Stimulated activated naive CD4-positive, alpha-beta T cell (primary cell): ENCODE results near the gene METTL26.
A peak's percentile ranks its signal among the peaks of the same experiment; 100 is the strongest.

Source experiments
- DNase-seq, 6 experiments: peaks; one replicate each; lab custom pipeline; 2025; lab: John Stamatoyannopoulos, UW

METTL26 gene

GRCh38 chr16:595942-596735 is 40.0 kb downstream of the METTL26 start:
- DNase-seq, result no peak

GRCh38 chr16:595094-595528 is 41.0 kb downstream of the METTL26 start:
- DNase-seq, result no peak

GRCh38 chr16:593807-594206 is 42.3 kb downstream of the METTL26 start:
- no peak for DNase-seq

- DNase-seq, result no peak
Observed at GRCh38 chr16:593406-593805, 42.7 kb downstream of the METTL26 start.

- no peak for DNase-seq
Observed at GRCh38 chr16:592518-593306, 43.4 kb downstream of the METTL26 start.

- no peak for DNase-seq
Observed at GRCh38 chr16:591892-592517, 44.1 kb downstream of the METTL26 start.

GRCh38 chr16:591231-591630 is 44.9 kb downstream of the METTL26 start:
- no peak for DNase-seq

- no peak for DNase-seq
Observed at GRCh38 chr16:590815-591200, 45.3 kb downstream of the METTL26 start.

GRCh38 chr16:590188-590814 is 45.8 kb downstream of the METTL26 start:
- peak in 2 of 6 experiments; percentile 41 to 42 for DNase-seq

- peak; percentile 98 to 100 (median 99) for DNase-seq
Observed at GRCh38 chr16:589658-590187, 46.4 kb downstream of the METTL26 start, which contains the start of gene RAB40C. Gene RAB40C (plus strand): TSS chr16:590066. CDS start chr16:590292, 226 bp downstream.

- DNase-seq, result peak; percentile 96 to 100 (median 98)
Observed at GRCh38 chr16:588889-589657, 47.0 kb downstream of the METTL26 start.

- peak in 2 of 6 experiments; percentile 60 to 62 for DNase-seq
Observed at GRCh38 chr16:588639-588888, 47.5 kb downstream of the METTL26 start.

GRCh38 chr16:586645-587590 is 49.2 kb downstream of the METTL26 start:
- no peak for DNase-seq

GRCh38 chr16:586047-586644 is 50.0 kb downstream of the METTL26 start:
- DNase-seq, result no peak

GRCh38 chr16:585351-585750 is 50.8 kb downstream of the METTL26 start:
- no peak for DNase-seq
